PC-3 (cell line): Measurements from ENCODE around the gene SARDH.

ENCODE experiments used
- EZH2 ChIP-seq: fragments of 300-600 bp; sonication (generic); IDR thresholded peaks from one replicate; pipeline ENCODE4 v1.6.1; 2017; ENCODE audit warnings: antibody characterized with exemption, mild to moderate bottlenecking, low read length; ENCODE audit not compliant: unreplicated experiment
- EZH2phosphoT487 ChIP-seq: fragments of 300-600 bp; sonication (generic); IDR thresholded peaks from 2 replicates; pipeline ENCODE4 v1.6.1; 2018; ENCODE audit warnings: mild to moderate bottlenecking, antibody characterized with exemption, low read length, borderline replicate concordance
- TF ChIP-seq, protein P1 (sequence below): fragments of 300-600 bp; sonication (generic); conservative IDR thresholded peaks from 2 replicates; pipeline ENCODE4 v1.5.1; 2017; ENCODE audit warnings: antibody characterized with exemption, low read depth, mild to moderate bottlenecking, low read length

DNA sequence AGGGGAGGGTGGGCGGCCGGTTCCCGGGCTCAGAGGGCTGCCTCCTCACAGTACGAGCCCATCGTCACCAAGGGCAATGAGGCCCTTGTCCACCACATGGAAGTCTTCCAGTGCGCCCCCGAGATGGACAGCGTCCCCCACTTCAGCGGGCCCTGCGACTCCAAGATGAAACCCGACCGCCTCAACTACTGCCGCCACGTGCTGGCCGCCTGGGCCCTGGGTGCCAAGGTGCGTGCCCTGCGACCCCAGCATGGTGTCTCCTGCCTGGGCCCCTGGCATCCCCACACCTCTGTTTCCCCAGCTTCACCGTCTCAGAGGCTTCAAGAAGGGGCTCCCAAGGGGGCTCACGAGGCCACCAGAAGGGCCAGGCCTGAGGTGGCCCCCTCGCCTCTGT lies 94.8 kb downstream of the SARDH start:
- TF ChIP-seq, protein P1, sequence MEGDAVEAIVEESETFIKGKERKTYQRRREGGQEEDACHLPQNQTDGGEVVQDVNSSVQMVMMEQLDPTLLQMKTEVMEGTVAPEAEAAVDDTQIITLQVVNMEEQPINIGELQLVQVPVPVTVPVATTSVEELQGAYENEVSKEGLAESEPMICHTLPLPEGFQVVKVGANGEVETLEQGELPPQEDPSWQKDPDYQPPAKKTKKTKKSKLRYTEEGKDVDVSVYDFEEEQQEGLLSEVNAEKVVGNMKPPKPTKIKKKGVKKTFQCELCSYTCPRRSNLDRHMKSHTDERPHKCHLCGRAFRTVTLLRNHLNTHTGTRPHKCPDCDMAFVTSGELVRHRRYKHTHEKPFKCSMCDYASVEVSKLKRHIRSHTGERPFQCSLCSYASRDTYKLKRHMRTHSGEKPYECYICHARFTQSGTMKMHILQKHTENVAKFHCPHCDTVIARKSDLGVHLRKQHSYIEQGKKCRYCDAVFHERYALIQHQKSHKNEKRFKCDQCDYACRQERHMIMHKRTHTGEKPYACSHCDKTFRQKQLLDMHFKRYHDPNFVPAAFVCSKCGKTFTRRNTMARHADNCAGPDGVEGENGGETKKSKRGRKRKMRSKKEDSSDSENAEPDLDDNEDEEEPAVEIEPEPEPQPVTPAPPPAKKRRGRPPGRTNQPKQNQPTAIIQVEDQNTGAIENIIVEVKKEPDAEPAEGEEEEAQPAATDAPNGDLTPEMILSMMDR, result no peak
- TF ChIP-seq EZH2, result no peak
- no peak for TF ChIP-seq EZH2phosphoT487
